Keratinocyte (primary cell): Measurements from ENCODE around the gene HSPG2.

ENCODE experiments used
- CTCF ChIP-seq, 3 experiments: IDR thresholded peaks in 1 of 3; conservative IDR thresholded peaks in 1 of 3; optimal IDR thresholded peaks in 1 of 3; 2 replicates in 2 of 3; 3 replicates in 1 of 3; pipeline versions ENCODE3 to v1.5.1; 2011; ENCODE audit warnings: low read length in 3 of 3, mild to moderate bottlenecking in 3 of 3, moderate library complexity in 2 of 3, control low read depth in 1 of 3, inconsistent platforms in 1 of 3; ENCODE audit not compliant: insufficient read depth in 2 of 3; ENCODE audit errors: extremely low read depth in 1 of 3
- EZH2 ChIP-seq: IDR thresholded peaks from one replicate; pipeline ENCODE4 v1.6.1; 2012; ENCODE audit warnings: inconsistent platforms, mild to moderate bottlenecking, low read length, moderate library complexity

- TF ChIP-seq CTCF (optimal IDR thresholded peaks at IDR 0.05 in 1 of 3, IDR thresholded peaks at IDR 0.05 in 1 of 3, conservative IDR thresholded peaks at IDR 0.05 in 1 of 3; ENCODE audit: extremely low read depth in 1 of 3, insufficient read depth in 2 of 3, low read length in 3 of 3): no peak
- TF ChIP-seq EZH2: no peak
Measured at GRCh38 chr1:21827141-21827679, 109.9 kb downstream of the HSPG2 start.
